Measurements from ENCODE around the gene SDCBP2.

The SDCBP2 gene

GRCh38 chr20:1267809-1268374 is 61.0 kb downstream of the SDCBP2 start:
- no peak for DNase-seq

- DNase-seq: no peak
Measured at GRCh38 chr20:1267161-1267560, 61.8 kb downstream of the SDCBP2 start.

- DNase-seq: peak; percentile 58 to 61
Measured at GRCh38 chr20:1266167-1266973, 62.6 kb downstream of the SDCBP2 start, which contains the start of gene SNPH. SNPH (plus strand) TSS chr20:1266294; CDS start chr20:1296240, 29,946 bp downstream.

- no peak for DNase-seq
Measured at GRCh38 chr20:1265916-1266166, 63.1 kb downstream of the SDCBP2 start.

- no peak for DNase-seq
Measured at GRCh38 chr20:1265226-1265915, 63.6 kb downstream of the SDCBP2 start.

- DNase-seq: no peak
Measured at GRCh38 chr20:1264727-1265126, 64.2 kb downstream of the SDCBP2 start.

GRCh38 chr20:1263853-1264252 is 65.1 kb downstream of the SDCBP2 start:
- no peak for DNase-seq
